NT2/D1 (cell line): Measurements from ENCODE around the gene NKX2-3.
A peak's percentile ranks its signal among the peaks of the same experiment; 100 is the strongest.

Experiments
- SUZ12 ChIP-seq: IDR thresholded peaks from 2 replicates; pipeline ENCODE4 v1.6.1; 2011; ENCODE audit not compliant: insufficient read length, insufficient read depth; ENCODE audit errors: extremely low read depth
- YY1 ChIP-seq: IDR thresholded peaks from 2 replicates; pipeline ENCODE4 v1.6.1; 2011; ENCODE audit not compliant: insufficient read length, insufficient read depth
- ZNF274 ChIP-seq: IDR thresholded peaks from 2 replicates; pipeline ENCODE4 v1.6.1; 2011; ENCODE audit warnings: mild to moderate bottlenecking, low read depth, low read length

DNA sequence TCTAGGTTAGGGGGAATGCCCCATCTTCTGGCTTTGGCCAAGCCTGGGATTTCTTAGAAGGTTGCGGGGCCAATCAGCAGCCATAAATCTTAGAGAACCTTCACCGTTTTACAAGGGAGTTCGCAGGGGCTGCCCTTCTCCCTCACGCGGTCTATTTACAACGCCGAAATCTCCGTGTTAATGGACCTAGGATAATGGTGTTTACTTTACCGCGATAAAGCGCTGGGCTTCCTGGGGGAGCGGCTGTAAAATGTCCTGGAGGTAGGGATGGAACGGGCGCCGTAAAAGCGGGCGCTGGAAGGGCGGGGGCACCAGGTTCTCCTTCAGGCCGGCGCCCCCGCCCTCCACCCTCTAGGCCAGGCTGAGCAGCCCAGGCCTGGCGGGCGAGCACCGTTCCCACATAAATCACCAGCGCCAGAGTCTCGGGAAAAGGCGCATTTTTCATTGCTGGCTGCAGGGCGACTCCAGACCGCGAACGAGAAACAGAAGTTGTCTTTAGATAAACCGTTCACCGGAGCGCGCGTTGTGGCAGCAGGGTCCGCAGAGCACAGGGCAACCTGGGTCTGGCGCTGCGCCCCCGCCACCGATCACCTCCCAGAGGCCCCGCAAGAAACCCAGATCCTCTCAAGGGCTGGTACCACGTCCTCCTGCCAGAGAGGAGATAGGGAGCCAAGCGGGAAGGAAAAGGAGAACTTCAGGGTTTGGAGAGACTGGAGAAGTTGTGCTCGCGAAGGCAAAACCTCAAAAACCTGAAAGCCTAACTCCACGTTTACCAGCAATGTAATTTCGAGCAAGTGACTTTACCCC lies 12.5 kb upstream of the NKX2-3 start:
- TF ChIP-seq YY1 (no peak), ZNF274 (no peak), SUZ12 (peak; percentile 21)
